ENCODE data around the gene APOO. TPM values are rescaled to one million over a fixed set of nuclear protein-coding genes. Genes with fewer than 3 reads are reported as not detected.

Gene APOO
- total RNA-seq, 1 donor: 2.0 TPM

Other genes with a start within 250 kb of the APOO start
- gene PRDX4, start 240.4 kb downstream of the APOO start, total RNA-seq: 14.6 TPM
- 23.4 TPM for gene ACOT9, start 164.7 kb downstream of the APOO start, total RNA-seq
- 1,656 TPM for gene SAT1, start 124.8 kb downstream of the APOO start, total RNA-seq
- 0.10 TPM for gene CXorf58, start 68 bp upstream of the APOO start, total RNA-seq
- 53.8 TPM for gene KLHL15, start 119.2 kb upstream of the APOO start, total RNA-seq
- 490 TPM for gene EIF2S3, start 147.0 kb upstream of the APOO start, total RNA-seq
- 129 TPM for gene ZFX, start 241.8 kb upstream of the APOO start, total RNA-seq